Measurements from ENCODE around the gene CACFD1.

CACFD1 gene

DNA sequence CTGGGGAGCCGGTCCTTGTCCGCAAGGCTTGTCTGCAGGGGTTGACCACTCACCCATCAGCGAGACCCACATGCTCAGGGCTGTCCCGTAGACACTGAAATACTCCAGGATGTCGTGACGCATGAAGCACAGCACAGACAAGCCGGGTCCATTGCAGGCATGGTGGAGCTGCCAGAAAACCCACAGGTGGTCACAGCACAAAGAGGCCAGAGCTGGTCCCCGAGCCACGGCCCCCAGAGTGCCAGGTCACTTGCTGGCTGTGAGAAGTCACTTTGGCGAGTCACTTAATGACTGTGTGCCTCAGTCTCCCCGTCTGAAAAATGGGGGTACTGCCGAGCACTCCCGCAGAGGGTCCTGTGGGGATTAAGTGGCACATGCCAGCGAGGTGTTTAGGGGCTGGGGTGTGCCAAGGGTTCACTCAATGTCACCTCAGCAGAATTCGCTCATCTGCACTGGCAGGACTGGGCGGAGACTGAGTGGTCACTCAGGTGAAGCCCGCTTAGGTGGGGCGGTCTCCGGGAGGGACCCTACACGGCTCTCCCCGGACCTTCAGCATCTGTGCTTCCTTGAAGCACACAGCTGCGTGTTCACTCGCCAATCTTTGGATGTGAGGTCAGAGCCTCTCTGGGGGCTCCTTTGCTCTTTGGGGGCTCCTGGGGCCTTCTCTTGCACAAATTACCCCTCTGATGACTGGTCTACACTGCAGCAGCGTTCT is 60.5 kb downstream of the CACFD1 start:
- DNase-seq = no peak
